Measurements from ENCODE around the gene B3GNT8.

GRCh38 chr19:41426116-41426841, 895 bp downstream of the B3GNT8 start:
- TF ChIP-seq CTCF (IDR thresholded peaks at IDR 0.05) (no peak), EZH2 (IDR thresholded peaks at IDR 0.05; ENCODE audit: borderline replicate concordance, insufficient read depth, low read depth, low read length, poor library complexity, severe bottlenecking) (no peak)
